ENCODE measurements around the gene FBXL16.

DNA sequence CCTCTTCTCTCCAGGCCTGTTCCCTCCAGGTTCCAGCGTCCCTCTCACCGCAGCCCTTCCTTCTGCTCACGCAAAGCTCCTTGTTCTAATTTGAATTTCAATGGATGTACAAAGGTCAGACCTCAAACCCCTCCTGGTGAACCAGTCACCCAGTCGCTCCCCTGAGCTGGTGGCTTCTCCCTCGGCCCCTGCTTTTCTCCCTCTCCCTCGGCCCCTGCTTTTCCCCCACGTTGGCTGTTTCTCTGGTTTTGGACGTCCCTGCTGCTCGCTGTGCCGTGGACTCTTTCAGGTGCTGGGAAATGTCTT lies 46.4 kb upstream of the FBXL16 start:
- TF ChIP-seq SPI1 (IDR thresholded peaks at IDR 0.05; ENCODE audit: low read depth, low read length) (no peak), TAF1 (IDR thresholded peaks at IDR 0.05; ENCODE audit: low read depth, low read length) (no peak)
